H9 (cell line): ENCODE measurements around the gene LTK. TPM values are rescaled to one million over a fixed set of nuclear protein-coding genes. Genes with fewer than 3 reads are reported as not detected.

Experiments
- DNase-seq: peaks from one replicate; pipeline ENCODE4 v3.0.0-alpha.2; 2017
- H2AFZ ChIP-seq: one replicate; pipeline ENCODE4 v1.6.1; 2013; ENCODE audit warnings: mild to moderate bottlenecking, low read length, control low read depth, moderate library complexity
- H2AK5ac ChIP-seq: 2 replicates; pipeline ENCODE4 v1.6.1; 2013; ENCODE audit warnings: low read length, control low read depth, mixed read lengths; ENCODE audit not compliant: insufficient read length
- H2BK120ac ChIP-seq: one replicate; pipeline ENCODE4 v1.6.1; 2013; ENCODE audit warnings: low read depth, mild to moderate bottlenecking, low read length, control low read depth, inconsistent platforms; ENCODE audit not compliant: poor library complexity, severe bottlenecking
- H2BK12ac ChIP-seq: 2 replicates; pipeline ENCODE4 v1.6.1; 2013; ENCODE audit warnings: low read length, control low read depth, mixed read lengths, low read depth; ENCODE audit not compliant: insufficient read length
- H2BK15ac ChIP-seq: 2 replicates; pipeline ENCODE4 v1.6.1; 2013; ENCODE audit warnings: low read depth, low read length, control low read depth
- H2BK20ac ChIP-seq: one replicate; pipeline ENCODE4 v1.6.1; 2013; ENCODE audit warnings: low read depth, mild to moderate bottlenecking, low read length, control low read depth, inconsistent platforms; ENCODE audit not compliant: poor library complexity, severe bottlenecking
- H2BK5ac ChIP-seq: 2 replicates; pipeline ENCODE4 v1.6.1; 2013; ENCODE audit warnings: low read length, control low read depth, mixed read lengths; ENCODE audit not compliant: insufficient read length
- H3K14ac ChIP-seq: 2 replicates; pipeline ENCODE4 v1.6.1; 2013; ENCODE audit warnings: low read length, control low read depth; ENCODE audit not compliant: insufficient read depth
- H3K18ac ChIP-seq: 2 replicates; pipeline ENCODE4 v1.6.1; 2013; ENCODE audit warnings: low read depth, mild to moderate bottlenecking, mixed read lengths, low read length, control low read depth; ENCODE audit not compliant: insufficient read length
- H3K23ac ChIP-seq: 2 replicates; pipeline ENCODE4 v1.6.1; 2013; ENCODE audit warnings: low read length, control low read depth, mixed read lengths, low read depth; ENCODE audit not compliant: insufficient read length
- H3K23me2 ChIP-seq: 2 replicates; pipeline ENCODE4 v1.6.1; 2013; ENCODE audit warnings: low read depth, mild to moderate bottlenecking, mixed read lengths, low read length, control low read depth; ENCODE audit not compliant: insufficient read length, poor library complexity, severe bottlenecking
- H3K27ac ChIP-seq: 2 replicates; pipeline ENCODE4 v1.5.1; 2013; ENCODE audit warnings: low read length, control low read depth, mixed read lengths, low read depth; ENCODE audit not compliant: insufficient read length
- H3K27me3 ChIP-seq: 2 replicates; pipeline ENCODE4 v1.6.1; 2013; ENCODE audit warnings: low read length, control low read depth, inconsistent platforms; ENCODE audit not compliant: insufficient read depth
- H3K4ac ChIP-seq: 2 replicates; pipeline ENCODE4 v1.6.1; 2013; ENCODE audit warnings: low read depth, mild to moderate bottlenecking, control low read depth, inconsistent platforms, low read length, moderate library complexity
- H3K4me1 ChIP-seq: 2 replicates; pipeline ENCODE4 v1.6.1; 2013; ENCODE audit warnings: low read length, control low read depth, inconsistent platforms; ENCODE audit not compliant: insufficient read depth
- H3K4me2 ChIP-seq: 2 replicates; pipeline ENCODE4 v1.6.1; 2013; ENCODE audit warnings: low read length, control low read depth, mixed read lengths; ENCODE audit not compliant: insufficient read length, insufficient read depth
- H3K56ac ChIP-seq: 2 replicates; pipeline ENCODE4 v1.6.1; 2013; ENCODE audit warnings: low read depth, mild to moderate bottlenecking, mixed read lengths, low read length, control low read depth; ENCODE audit not compliant: insufficient read length
- H3K79me1 ChIP-seq: 2 replicates; pipeline ENCODE4 v1.6.1; 2013; ENCODE audit warnings: low read depth, mild to moderate bottlenecking, moderate library complexity, low read length, control low read depth, inconsistent platforms; ENCODE audit not compliant: insufficient read depth, poor library complexity, severe bottlenecking
- H3K79me2 ChIP-seq: 2 replicates; pipeline ENCODE4 v1.6.1; 2013; ENCODE audit warnings: low read length, control low read depth, inconsistent platforms; ENCODE audit not compliant: insufficient read depth
- H3K9ac ChIP-seq: 2 replicates; pipeline ENCODE4 v1.6.1; 2013; ENCODE audit warnings: low read length, control low read depth, mixed read lengths; ENCODE audit not compliant: insufficient read length; ENCODE audit errors: extremely low read depth
- H3K9me3 ChIP-seq: one replicate; pipeline ENCODE4 v1.6.1; 2013; ENCODE audit warnings: low read depth, low read length, inconsistent platforms; ENCODE audit not compliant: control insufficient read depth
- H3T11ph ChIP-seq: one replicate; pipeline ENCODE4 v1.6.1; 2013; ENCODE audit warnings: mild to moderate bottlenecking, low read length, control low read depth, inconsistent platforms
- H4K20me1 ChIP-seq: one replicate; pipeline ENCODE4 v1.6.1; 2013; ENCODE audit not compliant: control insufficient read depth, insufficient read length, insufficient read depth
- H4K5ac ChIP-seq: 2 replicates; pipeline ENCODE4 v1.6.1; 2013; ENCODE audit warnings: low read depth, mild to moderate bottlenecking, mixed read lengths, low read length, control low read depth; ENCODE audit not compliant: insufficient read length
- H4K8ac ChIP-seq: replicated peaks from 2 replicates; pipeline ENCODE4 v1.6.1; 2013; ENCODE audit warnings: low read length, control low read depth, mixed read lengths, low read depth; ENCODE audit not compliant: insufficient read length
- H4K91ac ChIP-seq: 2 replicates; pipeline ENCODE4 v1.6.1; 2013; ENCODE audit warnings: low read depth, mild to moderate bottlenecking, moderate library complexity, mixed read lengths, low read length, control low read depth; ENCODE audit not compliant: insufficient read length
- H3K27ac Mint-ChIP-seq, 3 experiments: 2 replicates in 2 of 3; 3 replicates in 1 of 3; pipeline ENCODE4 v1.8.0; 2020 to 2021; ENCODE audit warnings: mixed read lengths in 3 of 3, mild to moderate bottlenecking in 1 of 3, moderate library complexity in 1 of 3
- H3K27me3 Mint-ChIP-seq: 2 replicates; pipeline ENCODE4 v1.8.0; 2021; ENCODE audit warnings: low read depth, mild to moderate bottlenecking, moderate library complexity, mixed read lengths
- H3K36me3 Mint-ChIP-seq, 3 experiments: 2 replicates in 2 of 3; 3 replicates in 1 of 3; pipeline ENCODE4 v1.8.0; 2020 to 2021; ENCODE audit warnings: low read depth in 3 of 3, mixed read lengths in 3 of 3; ENCODE audit not compliant: insufficient read depth in 1 of 3
- H3K4me1 Mint-ChIP-seq, 2 experiments: 2 replicates each; pipeline ENCODE4 v1.8.0; 2020; ENCODE audit warnings: mixed read lengths in 2 of 2
- H3K4me3 Mint-ChIP-seq, 2 experiments: 2 replicates in 1 of 2; 3 replicates in 1 of 2; pipeline ENCODE4 v1.8.0; 2020 to 2021; ENCODE audit warnings: mild to moderate bottlenecking in 2 of 2, mixed read lengths in 2 of 2, moderate library complexity in 1 of 2
- H3K9me3 Mint-ChIP-seq, 2 experiments: 2 replicates in 1 of 2; 3 replicates in 1 of 2; pipeline ENCODE4 v1.8.0; 2020; ENCODE audit warnings: mild to moderate bottlenecking in 2 of 2, mixed read lengths in 2 of 2, moderate library complexity in 1 of 2
- CTCF ChIP-seq: fragments of 200-600 bp; sonication (generic); conservative IDR thresholded peaks from 3 replicates; pipeline ENCODE4 v1.8.0; 2021; ENCODE audit warnings: antibody characterized with exemption, mild to moderate bottlenecking
- WGBS: extraction: QIAGEN DNeasy Blood & Tissue Kit; methylation state at CpG from one replicate; pipeline ENCODE4 v1.1.7; 2013; ENCODE audit warnings: missing lambda C conversion rate, low lambda C conversion rate, mixed read lengths; ENCODE audit not compliant: insufficient read length; ENCODE audit errors: extremely low coverage; 5-methylcytosine and 5-hydroxymethylcytosine counted together
- total RNA-seq: library from RNA; stranded (reverse); gene quantifications from 2 replicates; pipeline ENCODE4 v1.2.1, GENCODE V29; 2021

The LTK gene
- total RNA-seq, 1 experiment from 2014 or later = 0.31 TPM

- TF ChIP-seq CTCF = no peak
- H3K79me1 ChIP-seq = no peaks in the 10 kb centered on the region
- no peak overlapping the region for H3K56ac ChIP-seq
- no peaks in the 10 kb centered on the region for H3K27me3 ChIP-seq
- no peak overlapping the region for H3K4me3 Mint-ChIP-seq
- H2BK20ac ChIP-seq = no peak overlapping the region
- H2BK5ac ChIP-seq = no peak overlapping the region
- H4K8ac ChIP-seq = no peak overlapping the region
- no peak overlapping the region for H3T11ph ChIP-seq
- H3K9ac ChIP-seq = no peak overlapping the region
- H3K4me1 ChIP-seq = no peaks in the 10 kb centered on the region
- H3K4me2 ChIP-seq = no peak overlapping the region
- H3K9me3 Mint-ChIP-seq = no peaks in the 10 kb centered on the region
- no peak overlapping the region for H4K5ac ChIP-seq
- no peak overlapping the region for H3K27ac ChIP-seq
- H3K4me1 Mint-ChIP-seq = no peaks in the 10 kb centered on the region
- no peak overlapping the region for H2AFZ ChIP-seq
- no peak overlapping the region for H3K23ac ChIP-seq
- no peaks in the 10 kb centered on the region for H3K23me2 ChIP-seq
- H3K18ac ChIP-seq = no peak overlapping the region
- no peak overlapping the region for H2BK12ac ChIP-seq
- peaks cover 28 to 63% (median 60%) of the 10 kb centered on the region in 3 experiments; a peak in 6 of 7 replicates for H3K36me3 Mint-ChIP-seq
- H2BK15ac ChIP-seq = no peak overlapping the region
- no peaks in the 10 kb centered on the region for H3K9me3 ChIP-seq
- no peak overlapping the region for H3K14ac ChIP-seq
- no peaks in the 10 kb centered on the region for H4K20me1 ChIP-seq
- DNase-seq = no peak
- H2BK120ac ChIP-seq = no peak overlapping the region
- H3K27me3 Mint-ChIP-seq = no peaks in the 10 kb centered on the region
- H3K4ac ChIP-seq = no peak overlapping the region
- H4K91ac ChIP-seq = no peak overlapping the region
- WGBS = no CpG with 5 or more reads among the region's 4 CpGs
- no peak overlapping the region for H3K27ac Mint-ChIP-seq
- no peaks in the 10 kb centered on the region for H3K79me2 ChIP-seq
- no peak overlapping the region for H2AK5ac ChIP-seq
Measured at GRCh38 chr15:41462084-41462795, 51.4 kb downstream of the LTK start.

Other genes starting within 250 kb of the LTK start
- gene OIP5, start 181.2 kb downstream of the LTK start, total RNA-seq = 30.9 and 33.3 TPM in 2 replicates
- 157 and 158 TPM in 2 replicates for gene NUSAP1, start 180.9 kb downstream of the LTK start, total RNA-seq
- 15.5 and 17.3 TPM in 2 replicates for gene NDUFAF1, start 111.3 kb downstream of the LTK start, total RNA-seq
- gene RTF1, start 96.7 kb downstream of the LTK start, total RNA-seq = 45.7 and 49.5 TPM in 2 replicates
- gene ITPKA, start 20.0 kb downstream of the LTK start, total RNA-seq = 0.77 and 0.99 TPM in 2 replicates
- 73.5 and 74.5 TPM in 2 replicates for gene RPAP1, start 30.4 kb upstream of the LTK start, total RNA-seq
- 118 and 124 TPM in 2 replicates for gene TYRO3, start 45.4 kb upstream of the LTK start, total RNA-seq
- 57.3 and 62.7 TPM in 2 replicates for gene MGA, start 146.6 kb upstream of the LTK start, total RNA-seq